ENCODE measurements around the gene HECA. TPM values are rescaled to one million over a fixed set of nuclear protein-coding genes. Genes with fewer than 3 reads are reported as not detected.
"Not testable (repeated sequence)": the region's sequence is repeated elsewhere in the genome, so short reads cannot be mapped to it uniquely, and the experiment has no call there.

HECA gene
- 7.4 TPM for total RNA-seq

GRCh38 chr6:139134817-139135577 is at the start of gene HECA:
Gene HECA, plus strand, starts transcription at chr6:139135080. Its CDS starts 317 bp downstream, at chr6:139135397.
- ATAC-seq (peak; percentile 92), DNase-seq (ENCODE audit: low spot score) (peak; percentile 96)

GRCh38 chr6:139091826-139092225 is 43.1 kb upstream of the HECA start:
- DNase-seq (ENCODE audit: low spot score), result no peak
- no peak for ATAC-seq

GRCh38 chr6:139099984-139100383 is 34.9 kb upstream of the HECA start:
- DNase-seq (ENCODE audit: low spot score), result no peak
- no peak for ATAC-seq

GRCh38 chr6:139107051-139107450 is 27.8 kb upstream of the HECA start:
- ATAC-seq, result no peak
- no peak for DNase-seq (ENCODE audit: low spot score)

GRCh38 chr6:139108378-139108777 is 26.5 kb upstream of the HECA start:
- no peak for DNase-seq (ENCODE audit: low spot score)
- no peak for ATAC-seq

GRCh38 chr6:139109558-139109957 is 25.3 kb upstream of the HECA start:
- DNase-seq (ENCODE audit: low spot score) (no peak), ATAC-seq (peak; percentile 62)

- no peak for ATAC-seq
These were observed 22.7 kb upstream of the HECA start for GRCh38 chr6:139112146-139112545.

GRCh38 chr6:139112561-139112960 is 22.3 kb upstream of the HECA start:
- no peak for DNase-seq (ENCODE audit: low spot score)
- no peak for ATAC-seq

More at GRCh38 chr6:139112146-139112545, 22.7 kb upstream of the HECA start:
- no peak for DNase-seq (ENCODE audit: low spot score)

- ATAC-seq (no peak), DNase-seq (ENCODE audit: low spot score) (no peak)
These were observed 20.1 kb upstream of the HECA start for GRCh38 chr6:139114746-139115145.

- ATAC-seq (no peak), DNase-seq (ENCODE audit: low spot score) (no peak)
These were observed 18.7 kb upstream of the HECA start for GRCh38 chr6:139115989-139116758.

- no peak for DNase-seq (ENCODE audit: low spot score)
- ATAC-seq, result no peak
These were observed 17.1 kb upstream of the HECA start for GRCh38 chr6:139117734-139118133.

- DNase-seq (ENCODE audit: low spot score) (no peak), ATAC-seq (no peak)
These were observed 15.3 kb upstream of the HECA start for GRCh38 chr6:139119552-139119951.

- ATAC-seq; DNase-seq (ENCODE audit: low spot score): not testable (repeated sequence)
These were observed 12.1 kb upstream of the HECA start for GRCh38 chr6:139122823-139123222.

- peak; percentile 97 for ATAC-seq
- DNase-seq (ENCODE audit: low spot score), result peak; percentile 58
These were observed 9.8 kb upstream of the HECA start for GRCh38 chr6:139124887-139125672.

GRCh38 chr6:139126255-139126654 is 8.6 kb upstream of the HECA start:
- ATAC-seq (peak; percentile 24), DNase-seq (ENCODE audit: low spot score) (no peak)

- DNase-seq (ENCODE audit: low spot score) (no peak), ATAC-seq (no peak)
These were observed 7.9 kb upstream of the HECA start for GRCh38 chr6:139126931-139127330.

GRCh38 chr6:139129284-139129683 is 5.6 kb upstream of the HECA start:
- DNase-seq (ENCODE audit: low spot score) (no peak), ATAC-seq (no peak)

GRCh38 chr6:139131736-139132280 is 3.1 kb upstream of the HECA start:
- no peak for ATAC-seq
- DNase-seq (ENCODE audit: low spot score), result no peak

GRCh38 chr6:139133262-139134063 is 1.4 kb upstream of the HECA start:
- no peak for ATAC-seq
- DNase-seq (ENCODE audit: low spot score), result no peak

- ATAC-seq, result no peak
- DNase-seq (ENCODE audit: low spot score), result no peak
These were observed 850 bp upstream of the HECA start for GRCh38 chr6:139134064-139134395.

Data from left lobe of liver (tissue), 2 donors.